ENCODE data around the gene KMT2B.

DNA sequence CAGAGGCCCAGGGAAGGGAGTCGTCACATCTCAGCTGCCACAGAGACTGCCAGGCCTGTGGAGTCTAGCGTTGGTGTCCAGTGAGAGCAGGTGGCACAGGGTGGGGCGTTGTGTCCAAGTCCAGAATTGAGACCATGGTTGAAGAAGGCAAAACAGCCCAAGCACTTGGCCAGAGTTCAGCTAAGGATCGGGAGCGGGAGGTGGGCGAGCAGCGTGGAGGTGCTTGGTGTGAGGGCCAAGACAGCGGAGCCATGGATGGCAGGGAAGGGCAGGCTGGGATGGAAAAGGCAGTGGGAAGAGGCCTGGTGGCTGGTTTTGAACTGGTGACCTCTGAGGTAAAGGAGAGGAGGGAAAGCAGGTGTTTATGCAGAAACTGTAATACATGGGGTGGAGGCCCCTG, 16.5 kb downstream of the KMT2B start:
- no peak for TF ChIP-seq CTCF (IDR thresholded peaks at IDR 0.05)
- TF ChIP-seq POLR2A (IDR thresholded peaks at IDR 0.05), result no peak
